SK-MEL-5 (cell line): ENCODE results near the gene USP7. TPM values are rescaled to one million over a fixed set of nuclear protein-coding genes. Genes with fewer than 3 reads are reported as not detected.
"Not testable (repeated sequence)": the region's sequence is repeated elsewhere in the genome, so short reads cannot be mapped to it uniquely, and the experiment has no call there.

Experiments used
- DNase-seq: peaks from one replicate; pipeline ENCODE4 v3.0.0-alpha.2; 2016; ENCODE audit warnings: low read depth, low spot score
- in situ Hi-C: cut with HindIII; loops from 2 replicates; pipeline ENCODE4 v1.10.0; 2016; ENCODE audit warnings: low sequenced_read_pairs, high pct_unique_total_duplicates, low pct_unique_long_range_greater_than_20kb
- total RNA-seq: library from RNA; depleted of rRNA; stranded (reverse); fragments of >200 nt; shearing (Covaris generic); gene quantifications from 2 replicates; pipeline ENCODE4 v1.2.3, GENCODE V29; 2014; rRNA removed

USP7 gene
- total RNA-seq, 1 experiment from 2014 or later = 22.0 TPM

GRCh38 chr16:8848939-8849391, 114.7 kb downstream of the USP7 start:
- DNase-seq = no peak
- in situ Hi-C loops = no loop called here

- in situ Hi-C loops = no loop called here
Measured at GRCh38 chr16:8848231-8848938, 115.3 kb downstream of the USP7 start.

GRCh38 chr16:8847623-8848022, 116.1 kb downstream of the USP7 start:
- DNase-seq = no peak

More at GRCh38 chr16:8848231-8848938, 115.3 kb downstream of the USP7 start:
- no peak for DNase-seq

GRCh38 chr16:8847145-8847544, 116.6 kb downstream of the USP7 start:
- in situ Hi-C loops = no loop called here
- DNase-seq = no peak

More at GRCh38 chr16:8847623-8848022, 116.1 kb downstream of the USP7 start:
- in situ Hi-C loops = no loop called here

DNA sequence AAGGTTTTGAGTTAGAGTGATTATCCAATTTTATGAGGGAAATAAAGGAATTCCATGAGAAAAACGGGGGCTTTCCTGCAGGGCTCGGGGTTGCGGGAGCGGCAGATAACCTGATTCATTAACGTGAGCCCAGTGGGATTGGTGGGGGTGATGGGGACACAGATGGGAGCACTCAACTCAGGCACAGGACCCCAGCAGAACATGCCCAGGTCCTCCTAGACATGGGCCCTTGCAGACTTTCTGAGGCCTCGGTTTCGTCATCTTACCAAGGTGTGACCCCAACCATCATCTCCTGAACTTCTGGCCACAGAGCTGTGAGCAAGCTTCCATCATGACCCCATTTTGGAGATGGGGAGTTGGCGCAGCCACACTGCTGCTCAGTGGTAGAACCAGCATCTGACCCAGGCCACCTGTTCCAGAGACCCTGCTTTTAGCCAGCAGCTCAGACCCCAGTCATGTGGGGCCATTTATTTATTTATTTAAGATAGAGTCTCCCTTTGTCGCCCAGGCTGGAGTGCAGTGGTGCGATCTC, 117.2 kb downstream of the USP7 start:
- no peak for DNase-seq
- in situ Hi-C loops = no loop called here

GRCh38 chr16:8845699-8846298, 117.9 kb downstream of the USP7 start:
- in situ Hi-C loops = no loop called here
- no peak for DNase-seq

DNA sequence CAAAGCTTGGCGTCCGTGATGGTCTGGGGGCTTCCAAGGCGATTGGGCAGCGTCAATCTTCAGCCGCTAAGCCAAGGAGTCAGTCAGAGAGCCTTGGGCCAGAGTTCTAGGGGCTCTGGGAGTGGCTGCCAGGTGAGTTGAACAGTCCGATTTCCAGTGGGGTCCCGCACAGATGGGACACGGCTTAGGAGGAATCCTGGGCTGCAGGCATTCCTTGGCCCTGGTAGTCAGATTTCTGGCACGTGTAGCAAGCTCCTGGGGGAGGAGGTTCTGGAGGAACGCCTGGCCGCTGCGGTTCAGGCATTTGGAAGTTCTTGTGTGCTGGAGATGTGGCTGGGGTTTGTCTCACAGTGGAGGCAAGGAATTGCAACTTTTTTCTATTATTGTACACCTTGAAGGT, 120.4 kb downstream of the USP7 start:
- DNase-seq, in situ Hi-C loops: not testable (repeated sequence)

Other genes with a start within 250 kb of the USP7 start
- 5.4 and 7.0 TPM in 2 replicates for gene TMEM186, start 166.3 kb downstream of the USP7 start, total RNA-seq
- 48.9 and 49.2 TPM in 2 replicates for gene PMM2, start 166.1 kb downstream of the USP7 start, total RNA-seq
- 44.7 and 47.1 TPM in 2 replicates for gene CARHSP1, start 94.9 kb downstream of the USP7 start, total RNA-seq
- not detected in 2 replicates for gene LITAFD, start 81.6 kb downstream of the USP7 start, total RNA-seq
- gene HAPSTR1, start 127.7 kb upstream of the USP7 start, total RNA-seq = 39.3 and 43.8 TPM in 2 replicates